ENCODE data around the gene SHC4.

DNA sequence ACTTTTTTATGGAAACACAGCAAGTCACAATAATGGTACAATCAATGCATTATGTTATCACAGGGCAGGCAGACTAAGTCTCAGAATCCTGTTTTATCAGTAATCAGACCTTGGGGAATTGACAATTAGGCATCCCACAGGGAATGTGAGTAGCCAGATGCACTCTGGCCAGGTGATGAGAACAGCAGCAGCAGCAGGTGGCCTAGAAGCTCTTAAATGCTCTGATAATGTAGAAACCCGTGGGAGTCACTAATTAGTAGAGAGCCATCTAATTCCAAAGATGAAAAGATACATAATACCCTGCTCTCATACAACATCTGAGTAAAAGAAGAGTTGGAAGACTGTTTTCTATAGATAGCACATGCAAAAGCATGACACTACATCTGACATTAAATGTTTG is 165.4 kb downstream of the SHC4 start:
- TF ChIP-seq, protein P1, sequence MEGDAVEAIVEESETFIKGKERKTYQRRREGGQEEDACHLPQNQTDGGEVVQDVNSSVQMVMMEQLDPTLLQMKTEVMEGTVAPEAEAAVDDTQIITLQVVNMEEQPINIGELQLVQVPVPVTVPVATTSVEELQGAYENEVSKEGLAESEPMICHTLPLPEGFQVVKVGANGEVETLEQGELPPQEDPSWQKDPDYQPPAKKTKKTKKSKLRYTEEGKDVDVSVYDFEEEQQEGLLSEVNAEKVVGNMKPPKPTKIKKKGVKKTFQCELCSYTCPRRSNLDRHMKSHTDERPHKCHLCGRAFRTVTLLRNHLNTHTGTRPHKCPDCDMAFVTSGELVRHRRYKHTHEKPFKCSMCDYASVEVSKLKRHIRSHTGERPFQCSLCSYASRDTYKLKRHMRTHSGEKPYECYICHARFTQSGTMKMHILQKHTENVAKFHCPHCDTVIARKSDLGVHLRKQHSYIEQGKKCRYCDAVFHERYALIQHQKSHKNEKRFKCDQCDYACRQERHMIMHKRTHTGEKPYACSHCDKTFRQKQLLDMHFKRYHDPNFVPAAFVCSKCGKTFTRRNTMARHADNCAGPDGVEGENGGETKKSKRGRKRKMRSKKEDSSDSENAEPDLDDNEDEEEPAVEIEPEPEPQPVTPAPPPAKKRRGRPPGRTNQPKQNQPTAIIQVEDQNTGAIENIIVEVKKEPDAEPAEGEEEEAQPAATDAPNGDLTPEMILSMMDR (IDR thresholded peaks at IDR 0.05): no peak
- TF ChIP-seq ZFX (IDR thresholded peaks at IDR 0.05; ENCODE audit: borderline replicate concordance): no peak

Measured in 22Rv1 (cell line).